K562 (cell line): ENCODE measurements around the gene LACC1. TPM values are rescaled to one million over a fixed set of nuclear protein-coding genes. Genes with fewer than 3 reads are reported as not detected.

Experiments used
- ATAC-seq: fragments of 200-7000 bp; cut with Tn5 transposase; 3 replicates; pipeline ENCODE4 v1.9.1; 2020; ENCODE audit warnings: moderate library complexity
- BruUV-seq: library from RNA; stranded (reverse); fragments of 400-500 nt; replicated peaks from 2 replicates; lab custom pipeline; 2021; lab: Mats Ljungman, UMichigan
- CTCF ChIA-PET: fragments of 300-600 bp; formaldehyde crosslinking; extraction: SDS; loops from one replicate; lab custom pipeline; 2021; ENCODE audit warnings: low intra/inter-chr PET ratio; lab: Yijun Ruan, JAX
- POLR2A ChIA-PET: fragments of 300-600, 350-650 bp; sonication (Branson Sonifier 250); formaldehyde crosslinking; extraction: SDS; loops from one replicate; lab custom pipeline; 2021; ENCODE audit warnings: antibody characterized with exemption, inconsistent platforms; lab: Yijun Ruan, JAX
- DNase-seq, 4 experiments: peaks; one replicate each; pipeline versions ENCODE4 v3.0.0 to v3.0.0-alpha.2; 2011 to 2018; ENCODE audit warnings: low spot score in 3 of 4, mixed read lengths in 3 of 4; ENCODE audit errors: extremely low read depth in 1 of 4
- FAIRE-seq: peaks from 2 replicates; lab custom pipeline; 2011; peaks lifted over from hg19 to GRCh38; lab: Jason Lieb, UNC
- H2AFZ ChIP-seq: 2 replicates; pipeline ENCODE4 v1.6.0; 2011; ENCODE audit warnings: low read depth, low read length, control low read depth, inconsistent platforms
- H3K27ac ChIP-seq: fragments of 200-600 bp; 3 replicates; pipeline ENCODE4 v1.8.0; 2011; ENCODE audit warnings: low read depth, mild to moderate bottlenecking, control low read depth, inconsistent platforms, low read length, moderate library complexity, mixed read lengths; ENCODE audit errors: extremely low read depth
- H3K27me3 ChIP-seq, 2 experiments: fragments of 300-600 bp in 1 of 2; 2 replicates in 1 of 2; 3 replicates in 1 of 2; pipeline versions ENCODE4 v1.6.0 to v1.8.0; 2011; ENCODE audit warnings: inconsistent platforms in 2 of 2, low read length in 2 of 2, mild to moderate bottlenecking in 1 of 2, mixed read lengths in 1 of 2, moderate library complexity in 1 of 2; ENCODE audit not compliant: control insufficient read depth in 2 of 2, insufficient read depth in 2 of 2
- H3K36me3 ChIP-seq: fragments of 300-600 bp; 3 replicates; pipeline ENCODE4 v1.8.0; 2011; ENCODE audit warnings: mild to moderate bottlenecking, low read length, inconsistent platforms; ENCODE audit not compliant: control insufficient read depth, insufficient read depth
- H3K4me1 ChIP-seq, 2 experiments: fragments of 200-600 bp in 1 of 2; replicated peaks in 1 of 2; 2 replicates in 1 of 2; 3 replicates in 1 of 2; pipeline versions ENCODE4 v1.5.1 to v1.8.0; 2011; ENCODE audit warnings: inconsistent platforms in 2 of 2, low read length in 2 of 2, mild to moderate bottlenecking in 1 of 2, mixed read lengths in 1 of 2, moderate library complexity in 1 of 2; ENCODE audit not compliant: control insufficient read depth in 2 of 2, insufficient read depth in 2 of 2
- H3K4me2 ChIP-seq: 2 replicates; pipeline ENCODE4 v1.6.1; 2011; ENCODE audit warnings: low read length, control low read depth, inconsistent platforms, mixed read lengths; ENCODE audit not compliant: insufficient read depth
- H3K4me3 ChIP-seq: fragments of 200-600 bp; sonication (generic), shearing (Covaris generic); 2 replicates; pipeline ENCODE4 v1.5.1; 2016; ENCODE audit warnings: control low read depth, inconsistent platforms
- H3K79me2 ChIP-seq: fragments of 200-600 bp; 3 replicates; pipeline ENCODE4 v1.8.0; 2011; ENCODE audit warnings: low read length, inconsistent platforms; ENCODE audit not compliant: control insufficient read depth, insufficient read depth
- H3K9ac ChIP-seq, 2 experiments: 2 replicates each; pipeline versions ENCODE4 v1.6.0 to v1.6.1; 2011; ENCODE audit warnings: low read depth in 2 of 2, low read length in 2 of 2, control low read depth in 1 of 2, inconsistent platforms in 1 of 2, mild to moderate bottlenecking in 1 of 2, mixed read lengths in 1 of 2; ENCODE audit not compliant: insufficient read depth in 1 of 2
- H3K9me1 ChIP-seq: one replicate; pipeline ENCODE4 v1.6.0; 2011; ENCODE audit warnings: inconsistent platforms, mild to moderate bottlenecking, low read length, moderate library complexity; ENCODE audit not compliant: control insufficient read depth, insufficient read depth
- H3K9me3 ChIP-seq: replicated peaks from 2 replicates; pipeline ENCODE4 v1.5.1; 2011; ENCODE audit warnings: low read depth, low read length, inconsistent platforms; ENCODE audit not compliant: control insufficient read depth, insufficient read depth
- H4K20me1 ChIP-seq: replicated peaks from 2 replicates; pipeline ENCODE4 v1.6.1; 2011; ENCODE audit warnings: low read length, inconsistent platforms, mixed read lengths; ENCODE audit not compliant: control insufficient read depth, insufficient read depth
- CTCFL ChIP-seq: IDR thresholded peaks from 2 replicates; pipeline ENCODE4 v1.6.1; 2011; ENCODE audit warnings: borderline replicate concordance, low read depth, mild to moderate bottlenecking, moderate library complexity, low read length; ENCODE audit not compliant: insufficient read depth, poor library complexity, severe bottlenecking
- DLX4 ChIP-seq: fragments of 250-450 bp; sonication (Bioruptor Pico); IDR thresholded peaks from 2 replicates; pipeline ENCODE4 v1.6.1; 2021; ENCODE audit warnings: mild to moderate bottlenecking
- ETS2 ChIP-seq: IDR thresholded peaks from 2 replicates; pipeline ENCODE4 v1.6.1; 2016; ENCODE audit warnings: borderline replicate concordance, missing genetic modification characterization, mild to moderate bottlenecking, moderate library complexity, missing compliant biosample characterization; ENCODE audit not compliant: poor library complexity, severe bottlenecking
- HOXB6 ChIP-seq: fragments of 250-450 bp; sonication (Bioruptor Pico); IDR thresholded peaks from 2 replicates; pipeline ENCODE4 v1.5.1; 2022; ENCODE audit warnings: mild to moderate bottlenecking, borderline replicate concordance
- NFE2 ChIP-seq: IDR thresholded peaks from 2 replicates; pipeline ENCODE4 v1.6.1; 2014; ENCODE audit warnings: antibody characterized with exemption, low read depth
- PATZ1 ChIP-seq: fragments of 250-450 bp; sonication (Bioruptor Pico); IDR thresholded peaks from 2 replicates; pipeline ENCODE4 v1.5.0; 2020; ENCODE audit warnings: mild to moderate bottlenecking, borderline replicate concordance
- SP2 ChIP-seq: IDR thresholded peaks from 2 replicates; pipeline ENCODE4 v1.6.1; 2011; ENCODE audit warnings: mild to moderate bottlenecking, low read depth, low read length, moderate library complexity; ENCODE audit not compliant: poor library complexity, severe bottlenecking; ENCODE audit errors: extremely low read depth
- STAG1 ChIP-seq: sonication (generic); formaldehyde crosslinking; IDR thresholded peaks from 2 replicates; pipeline ENCODE4 v1.5.0; 2020; ENCODE audit warnings: missing genetic modification reagents, borderline replicate concordance
- SUPT5H ChIP-seq: fragments of 450-650 bp; IDR thresholded peaks from 2 replicates; pipeline ENCODE4 v1.6.1; 2016
- TARDBP ChIP-seq: fragments of 450-650 bp; IDR thresholded peaks from 2 replicates; pipeline ENCODE4 v1.6.1; 2016
- TFAP4 ChIP-seq: sonication (generic); formaldehyde crosslinking; IDR thresholded peaks from 2 replicates; pipeline ENCODE4 v1.8.0; 2022; ENCODE audit warnings: missing genetic modification reagents, mild to moderate bottlenecking, moderate library complexity, borderline replicate concordance
- ZBED1 ChIP-seq: IDR thresholded peaks from 2 replicates; pipeline ENCODE4 v1.6.1; 2014
- ZNF644 ChIP-seq: fragments of 200-800 bp; sonication (Bioruptor generic); IDR thresholded peaks from 2 replicates; pipeline ENCODE4 v1.6.1; 2016; ENCODE audit warnings: low read depth, missing genetic modification characterization, missing compliant biosample characterization
- ZNF766 ChIP-seq: fragments of 200-800 bp; sonication (Bioruptor generic); conservative IDR thresholded peaks from 2 replicates; pipeline ENCODE4 v1.6.1; 2016; ENCODE audit warnings: missing genetic modification characterization, missing compliant biosample characterization
- in situ Hi-C: fragments of 300-500 bp; cut with MboI; formaldehyde crosslinking; loops from 4 replicates; pipeline ENCODE4 v1.15.0; 2018; ENCODE audit warnings: inconsistent platforms, mixed read lengths
- intact Hi-C: fragments of 100-400 bp; cut with micrococcal nuclease; formaldehyde crosslinking; loops from 2 replicates; pipeline ENCODE4 v1.14.2; 2022
- polyA plus RNA-seq, 8 experiments: library from polyadenylated mRNA; depleted of rRNA in 4 of 8; stranded (reverse) in 5 of 8; unstranded in 3 of 8; fragments of >200 nt; fragmentation: Nextera tagmentation in 2 of 8; fragmentation: Illumina TruSeq in 1 of 8; extraction: Ambion mirVana in 2 of 8; extraction: Trizol in 1 of 8; gene quantifications; 2 replicates each; pipeline versions ENCODE4 v1.2.1 to v1.2.3, GENCODE V29; 2011 to 2014; ENCODE audit warnings: inconsistent platforms in 1 of 8, missing spikeins in 1 of 8
- total RNA-seq, 7 experiments: library from RNA; depleted of rRNA in 6 of 7; stranded (reverse); fragments of >200 nt in 6 of 7; fragmentation: Illumina TruSeq in 2 of 7; extraction: Trizol in 2 of 7; gene quantifications; 2 replicates each; pipeline versions ENCODE4 v1.2.1 to v1.2.3, GENCODE V29; 2011 to 2021; ENCODE audit warnings: low replicate concordance in 1 of 7

LACC1 gene
- total and polyA plus RNA-seq, 9 of the 15 experiments (the other 6 are each of a cell fraction or from before 2014, with no cell fraction given): 0.24 TPM; not detected in 8

- Histone ChIP-seq H2AFZ (no peak overlapping the region), H3K4me1 (no peaks in the 10 kb centered on the region; a peak in 1 of 5 replicates), H3K9me3 (no peaks in the 10 kb centered on the region), H3K79me2 (no peaks in the 10 kb centered on the region), H3K9me1 (no peaks in the 10 kb centered on the region), H4K20me1 (no peaks in the 10 kb centered on the region), H3K4me3 (no peak overlapping the region), H3K27ac (no peak overlapping the region), H3K36me3 (no peaks in the 10 kb centered on the region), H3K9ac (no peak overlapping the region), H3K4me2 (no peak overlapping the region), H3K27me3 (no peaks in the 10 kb centered on the region)
- CTCF ChIA-PET: no interaction called here
- no peak for FAIRE-seq
- in situ Hi-C loops (no loop called here), intact Hi-C loops (no loop called here)
- POLR2A ChIA-PET: no interaction called here
- no peak for ATAC-seq
- no peak for DNase-seq
- BruUV-seq: no TSS peak
- TF ChIP-seq TFAP4 (CRISPR knock-in tag): no peak
- TF ChIP-seq PATZ1: no peak
- no peak for TF ChIP-seq HOXB6 (CRISPR knock-in tag)
- no peak for TF ChIP-seq ZBED1
- TF ChIP-seq NFE2: no peak
- TF ChIP-seq ETS2: no peak
- no peak for TF ChIP-seq ZNF644 (tag)
- TF ChIP-seq SUPT5H: no peak
- no peak for TF ChIP-seq SP2
- TF ChIP-seq ZNF766 (CRISPR knock-in tag): no peak
- no peak for TF ChIP-seq STAG1 (CRISPR knock-in tag)
- TF ChIP-seq TARDBP: no peak
- TF ChIP-seq CTCFL: no peak
- no peak for TF ChIP-seq DLX4
These were observed 2.4 kb upstream of the LACC1 start for GRCh38 chr13:43877326-43877725.
